Smooth muscle cell (in vitro differentiated cells): Measurements from ENCODE around the gene TBKBP1. TPM values are rescaled to one million over a fixed set of nuclear protein-coding genes. Genes with fewer than 3 reads are reported as not detected.

Source experiments
- DNase-seq: peaks from one replicate; lab custom pipeline; 2025; ENCODE audit not compliant: unreplicated experiment; lab: John Stamatoyannopoulos, UW
- H2AFZ ChIP-seq: fragments of 200-600 bp; sonication (generic); 2 replicates; pipeline ENCODE4 v1.6.0; 2016; ENCODE audit warnings: antibody characterized with exemption, low read depth, mild to moderate bottlenecking
- H3F3A ChIP-seq: fragments of 200-600 bp; sonication (generic); 2 replicates; pipeline ENCODE4 v1.6.0; 2017; ENCODE audit warnings: antibody characterized with exemption, low read depth
- H3K27ac ChIP-seq: fragments of 200-600 bp; sonication (generic); 2 replicates; pipeline ENCODE4 v1.5.1; 2016; ENCODE audit warnings: low read depth, mild to moderate bottlenecking
- H3K27me3 ChIP-seq: fragments of 200-600 bp; sonication (generic); 2 replicates; pipeline ENCODE4 v1.6.1; 2016; ENCODE audit warnings: low read depth, mild to moderate bottlenecking
- H3K36me3 ChIP-seq: fragments of 200-600 bp; sonication (generic); 2 replicates; pipeline ENCODE4 v1.5.1; 2016; ENCODE audit warnings: low read depth
- H3K4me1 ChIP-seq: fragments of 200-600 bp; sonication (generic); 2 replicates; pipeline ENCODE4 v1.5.1; 2016; ENCODE audit warnings: low read depth
- H3K4me2 ChIP-seq: fragments of 200-600 bp; sonication (generic); 2 replicates; pipeline ENCODE4 v1.6.0; 2016; ENCODE audit warnings: mild to moderate bottlenecking
- H3K4me3 ChIP-seq: fragments of 200-600 bp; sonication (generic); 2 replicates; pipeline ENCODE4 v1.5.1; 2016; ENCODE audit warnings: mild to moderate bottlenecking
- H3K79me2 ChIP-seq: fragments of 200-600 bp; sonication (generic); 2 replicates; pipeline ENCODE4 v1.6.0; 2016; ENCODE audit warnings: low read depth, mild to moderate bottlenecking
- H3K9ac ChIP-seq: fragments of 200-600 bp; sonication (generic); 2 replicates; pipeline ENCODE4 v1.6.0; 2016; ENCODE audit warnings: low read depth
- H3K9me3 ChIP-seq: fragments of 200-600 bp; sonication (generic); replicated peaks from 2 replicates; pipeline ENCODE4 v1.5.1; 2016; ENCODE audit warnings: low read depth
- H4K20me1 ChIP-seq: fragments of 200-600 bp; sonication (generic); 2 replicates; pipeline ENCODE4 v1.6.0; 2016; ENCODE audit warnings: low read depth
- WGBS: methylation state at CpG from one replicate; pipeline ENCODE4 v1.1.7; 2016; ENCODE audit warnings: low lambda C conversion rate; 5-methylcytosine and 5-hydroxymethylcytosine counted together
- polyA plus RNA-seq: library from polyadenylated mRNA; unstranded; fragments of >200 nt; fragmentation: Nextera tagmentation; extraction: Ambion mirVana; gene quantifications from 2 replicates; pipeline ENCODE4 v1.2.1, GENCODE V29; 2016
- total RNA-seq: library from RNA; depleted of rRNA; stranded (reverse); fragments of >200 nt; gene quantifications from 2 replicates; pipeline ENCODE4 v1.2.3, GENCODE V29; 2014
- TF ChIP-seq, protein P1 (sequence below): fragments of 200-600 bp; sonication (generic); IDR thresholded peaks from 2 replicates; pipeline ENCODE4 v1.5.1; 2017; ENCODE audit warnings: borderline replicate concordance, mild to moderate bottlenecking, antibody characterized with exemption; ENCODE audit not compliant: insufficient read depth, poor library complexity, severe bottlenecking

TBKBP1 gene
- total and polyA plus RNA-seq, 2 experiments from 2014 or later, result 5.8 to 7.7 TPM

DNA sequence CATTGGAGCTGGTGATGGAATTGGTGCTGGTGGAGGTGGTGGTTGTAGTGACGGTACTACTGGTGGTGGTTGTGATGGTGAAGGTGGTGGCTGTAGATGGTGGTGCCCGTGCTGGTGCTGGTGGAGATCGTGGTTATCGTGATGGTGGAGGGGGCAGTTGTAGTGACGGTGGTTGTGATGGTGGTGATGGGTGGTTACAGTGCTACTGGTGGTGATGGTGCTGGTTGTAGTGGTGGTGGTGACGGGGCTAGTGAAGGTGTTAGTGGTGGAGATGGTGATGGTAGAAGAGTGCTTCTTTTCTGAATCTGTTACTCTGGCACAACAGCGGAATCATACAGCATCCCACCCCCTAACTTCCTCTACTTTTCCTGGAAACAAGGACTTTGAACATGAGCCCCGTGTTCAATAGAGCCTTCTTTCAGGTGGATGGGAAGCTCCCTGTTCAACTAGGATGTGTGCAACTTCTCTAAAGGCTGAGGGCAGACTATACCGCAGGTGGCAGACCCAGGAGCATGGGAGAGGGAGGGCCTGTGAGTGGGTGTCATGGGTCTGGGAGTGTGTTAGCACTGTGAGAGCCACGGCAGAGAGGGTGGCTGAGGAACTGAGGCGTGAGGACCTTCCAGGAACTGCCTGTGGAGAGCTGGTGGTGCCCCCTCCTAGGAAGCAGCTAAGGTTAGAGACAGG lies 47.3 kb downstream of the TBKBP1 start:
- no peaks in the 10 kb centered on the region for H4K20me1 ChIP-seq
- no peak overlapping the region for H3K9ac ChIP-seq
- H3F3A ChIP-seq, result no peaks in the 10 kb centered on the region
- TF ChIP-seq, protein P1, sequence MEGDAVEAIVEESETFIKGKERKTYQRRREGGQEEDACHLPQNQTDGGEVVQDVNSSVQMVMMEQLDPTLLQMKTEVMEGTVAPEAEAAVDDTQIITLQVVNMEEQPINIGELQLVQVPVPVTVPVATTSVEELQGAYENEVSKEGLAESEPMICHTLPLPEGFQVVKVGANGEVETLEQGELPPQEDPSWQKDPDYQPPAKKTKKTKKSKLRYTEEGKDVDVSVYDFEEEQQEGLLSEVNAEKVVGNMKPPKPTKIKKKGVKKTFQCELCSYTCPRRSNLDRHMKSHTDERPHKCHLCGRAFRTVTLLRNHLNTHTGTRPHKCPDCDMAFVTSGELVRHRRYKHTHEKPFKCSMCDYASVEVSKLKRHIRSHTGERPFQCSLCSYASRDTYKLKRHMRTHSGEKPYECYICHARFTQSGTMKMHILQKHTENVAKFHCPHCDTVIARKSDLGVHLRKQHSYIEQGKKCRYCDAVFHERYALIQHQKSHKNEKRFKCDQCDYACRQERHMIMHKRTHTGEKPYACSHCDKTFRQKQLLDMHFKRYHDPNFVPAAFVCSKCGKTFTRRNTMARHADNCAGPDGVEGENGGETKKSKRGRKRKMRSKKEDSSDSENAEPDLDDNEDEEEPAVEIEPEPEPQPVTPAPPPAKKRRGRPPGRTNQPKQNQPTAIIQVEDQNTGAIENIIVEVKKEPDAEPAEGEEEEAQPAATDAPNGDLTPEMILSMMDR, result no peak
- DNase-seq, result no peak
- no peak overlapping the region for H3K4me3 ChIP-seq
- H3K79me2 ChIP-seq, result no peaks in the 10 kb centered on the region
- H3K27me3 ChIP-seq, result peaks cover 26% of the 10 kb centered on the region
- H3K9me3 ChIP-seq, result no peaks in the 10 kb centered on the region
- no peak overlapping the region for H3K4me2 ChIP-seq
- no peak overlapping the region for H3K27ac ChIP-seq
- H2AFZ ChIP-seq, result no peak overlapping the region
- H3K36me3 ChIP-seq, result no peaks in the 10 kb centered on the region
- WGBS, result 89% methylated on average over 11 of the region's 11 CpGs
- no peaks in the 10 kb centered on the region for H3K4me1 ChIP-seq

DNA sequence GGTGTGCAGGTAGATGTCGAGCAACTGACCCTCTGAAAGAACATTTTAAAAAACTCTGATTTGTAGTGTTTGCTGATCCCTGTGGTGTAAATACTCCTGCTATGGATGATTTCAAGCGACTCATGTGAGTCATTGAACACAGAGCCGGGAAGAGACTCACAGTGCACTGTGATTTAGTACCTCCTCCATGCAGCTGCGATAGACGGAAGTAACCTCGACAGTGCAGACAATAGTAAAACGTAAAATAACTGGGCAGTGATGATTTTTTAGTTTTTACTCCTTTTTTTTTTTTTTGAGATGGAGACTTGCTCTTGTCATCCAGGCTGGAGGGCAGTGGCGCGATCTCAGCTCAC lies 47.8 kb downstream of the TBKBP1 start:
- no peaks in the 10 kb centered on the region for H3K9me3 ChIP-seq
- 83% methylated on average over 9 of the region's 9 CpGs for WGBS

DNA sequence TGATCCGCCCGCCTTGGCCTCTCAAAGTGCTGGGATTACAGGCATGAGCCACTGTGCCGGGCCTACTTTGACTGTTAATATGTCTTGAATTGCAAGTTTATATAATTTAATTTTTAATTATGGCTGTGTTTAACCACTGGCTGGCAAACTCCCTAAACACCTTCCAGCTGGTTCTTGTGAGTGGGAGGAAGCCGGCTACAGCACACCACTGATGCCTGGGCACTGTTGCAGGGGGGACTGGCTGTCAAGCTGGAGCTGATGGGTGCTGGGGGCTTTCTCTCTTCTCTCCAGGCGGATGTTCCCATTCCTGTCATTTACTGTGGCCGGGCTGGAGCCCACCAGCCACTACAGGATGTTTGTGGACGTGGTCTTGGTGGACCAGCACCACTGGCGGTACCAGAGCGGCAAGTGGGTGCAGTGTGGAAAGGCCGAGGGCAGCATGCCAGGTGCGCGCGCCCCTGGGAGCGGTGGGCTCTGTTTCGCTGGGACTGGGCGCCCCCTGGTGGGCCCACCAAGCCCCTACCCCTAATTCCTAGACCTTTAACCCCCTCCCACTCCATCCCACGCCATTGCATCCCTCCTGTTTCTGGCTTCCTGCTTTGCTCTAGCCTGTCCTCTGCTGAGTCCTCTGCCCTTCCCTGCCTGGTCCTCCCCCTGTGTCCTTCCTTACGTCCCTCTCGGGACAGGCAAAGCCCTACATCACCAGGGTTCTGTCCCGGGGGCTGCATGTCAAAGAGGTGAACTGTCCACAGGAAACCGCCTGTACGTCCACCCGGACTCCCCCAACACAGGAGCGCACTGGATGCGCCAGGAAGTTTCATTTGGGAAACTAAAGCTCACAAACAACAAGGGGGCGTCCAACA lies 48.6 kb downstream of the TBKBP1 start:
- H3K4me1 ChIP-seq, result no peaks in the 10 kb centered on the region
- peaks cover 14% of the 10 kb centered on the region for H3K27me3 ChIP-seq
- H3K79me2 ChIP-seq, result no peaks in the 10 kb centered on the region
- H3K9ac ChIP-seq, result no peak overlapping the region
- H4K20me1 ChIP-seq, result no peaks in the 10 kb centered on the region
- no peak overlapping the region for H2AFZ ChIP-seq
- DNase-seq, result no peak
- 52% methylated on average over 21 of the region's 26 CpGs for WGBS
- no peaks in the 10 kb centered on the region for H3F3A ChIP-seq
- H3K27ac ChIP-seq, result no peak overlapping the region
- H3K9me3 ChIP-seq, result no peaks in the 10 kb centered on the region
- no peak overlapping the region for H3K4me3 ChIP-seq
- H3K4me2 ChIP-seq, result no peak overlapping the region
- TF ChIP-seq, protein P1, result peak; percentile 45
- no peaks in the 10 kb centered on the region for H3K36me3 ChIP-seq

More for the DNA sequence above, 47.8 kb downstream of the TBKBP1 start:
- Histone ChIP-seq H3K27me3 (peaks cover 21% of the 10 kb centered on the region), H2AFZ (no peak overlapping the region), H3K36me3 (no peaks in the 10 kb centered on the region), H3K27ac (no peak overlapping the region), H3K4me2 (no peak overlapping the region), H3K4me3 (no peak overlapping the region), H3K79me2 (no peaks in the 10 kb centered on the region), H3K4me1 (no peaks in the 10 kb centered on the region), H4K20me1 (no peaks in the 10 kb centered on the region), H3K9ac (no peak overlapping the region), H3F3A (no peaks in the 10 kb centered on the region)
- no peak for DNase-seq
- TF ChIP-seq, protein P1, result no peak
